ENCODE data around the gene USP35.

DNA sequence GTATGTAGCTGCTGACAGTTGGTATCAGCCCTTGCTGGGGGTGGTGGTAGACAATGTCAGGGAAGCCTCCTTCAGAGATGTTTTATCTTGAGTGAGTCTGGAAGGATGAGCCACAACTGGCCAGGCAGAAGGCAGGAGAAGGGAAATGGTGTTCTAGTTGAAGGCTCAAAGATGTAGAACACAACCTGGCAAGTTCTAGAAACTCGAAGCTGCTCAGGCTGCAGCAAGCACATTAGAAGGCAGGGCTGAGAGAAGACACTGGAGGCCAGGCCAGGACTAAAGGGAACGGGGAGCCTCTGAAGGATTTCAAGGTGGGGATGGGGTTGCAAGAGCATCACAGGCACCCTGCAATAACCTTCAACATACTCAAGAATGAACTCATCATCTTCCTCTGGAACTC, 40.4 kb downstream of the USP35 start:
- TF ChIP-seq JUND (IDR thresholded peaks at IDR 0.05), result no peak
- no peak for TF ChIP-seq EZH2 (IDR thresholded peaks at IDR 0.05)
- TF ChIP-seq, protein P1, sequence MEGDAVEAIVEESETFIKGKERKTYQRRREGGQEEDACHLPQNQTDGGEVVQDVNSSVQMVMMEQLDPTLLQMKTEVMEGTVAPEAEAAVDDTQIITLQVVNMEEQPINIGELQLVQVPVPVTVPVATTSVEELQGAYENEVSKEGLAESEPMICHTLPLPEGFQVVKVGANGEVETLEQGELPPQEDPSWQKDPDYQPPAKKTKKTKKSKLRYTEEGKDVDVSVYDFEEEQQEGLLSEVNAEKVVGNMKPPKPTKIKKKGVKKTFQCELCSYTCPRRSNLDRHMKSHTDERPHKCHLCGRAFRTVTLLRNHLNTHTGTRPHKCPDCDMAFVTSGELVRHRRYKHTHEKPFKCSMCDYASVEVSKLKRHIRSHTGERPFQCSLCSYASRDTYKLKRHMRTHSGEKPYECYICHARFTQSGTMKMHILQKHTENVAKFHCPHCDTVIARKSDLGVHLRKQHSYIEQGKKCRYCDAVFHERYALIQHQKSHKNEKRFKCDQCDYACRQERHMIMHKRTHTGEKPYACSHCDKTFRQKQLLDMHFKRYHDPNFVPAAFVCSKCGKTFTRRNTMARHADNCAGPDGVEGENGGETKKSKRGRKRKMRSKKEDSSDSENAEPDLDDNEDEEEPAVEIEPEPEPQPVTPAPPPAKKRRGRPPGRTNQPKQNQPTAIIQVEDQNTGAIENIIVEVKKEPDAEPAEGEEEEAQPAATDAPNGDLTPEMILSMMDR (IDR thresholded peaks at IDR 0.05 in 2 of 3, conservative IDR thresholded peaks at IDR 0.05 in 1 of 3; ENCODE audit: borderline replicate concordance in 1 of 3, insufficient read depth in 1 of 3, low read depth in 2 of 3, low read length in 2 of 3), result no peak
- TF ChIP-seq POLR2A (IDR thresholded peaks at IDR 0.05; ENCODE audit: borderline replicate concordance, extremely low read depth, insufficient read depth, insufficient read length), result no peak
- no peak for TF ChIP-seq MAX (IDR thresholded peaks at IDR 0.05)
- TF ChIP-seq POLR2AphosphoS5 (IDR thresholded peaks at IDR 0.05; ENCODE audit: low read depth, low read length), result no peak
- TF ChIP-seq EZH2phosphoT487 (IDR thresholded peaks at IDR 0.05; ENCODE audit: borderline replicate concordance), result no peak
- TF ChIP-seq, protein P2, sequence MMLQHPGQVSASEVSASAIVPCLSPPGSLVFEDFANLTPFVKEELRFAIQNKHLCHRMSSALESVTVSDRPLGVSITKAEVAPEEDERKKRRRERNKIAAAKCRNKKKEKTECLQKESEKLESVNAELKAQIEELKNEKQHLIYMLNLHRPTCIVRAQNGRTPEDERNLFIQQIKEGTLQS (IDR thresholded peaks at IDR 0.05), result no peak
- no peak for TF ChIP-seq SP1 (IDR thresholded peaks at IDR 0.05; ENCODE audit: low read depth)
- TF ChIP-seq RAD21 (IDR thresholded peaks at IDR 0.05; ENCODE audit: low read depth), result no peak
- TF ChIP-seq SIN3A (IDR thresholded peaks at IDR 0.05; ENCODE audit: low read depth), result no peak
- no peak for TF ChIP-seq TCF7L2 (IDR thresholded peaks at IDR 0.05; ENCODE audit: borderline replicate concordance, extremely low read depth, insufficient read depth, insufficient read length)
- no peak for TF ChIP-seq CBX3 (IDR thresholded peaks at IDR 0.05; ENCODE audit: low read depth)
